Measurements from ENCODE around the gene PVALEF. TPM values are rescaled to one million over a fixed set of nuclear protein-coding genes. Genes with fewer than 3 reads are reported as not detected.

The PVALEF gene
- total RNA-seq, 1 experiment from 2014 or later, result not detected

GRCh38 chr17:81154961-81155360 is 10.3 kb upstream of the PVALEF start:
- no peaks in the 10 kb centered on the region for H3K27me3 ChIP-seq (ENCODE audit: insufficient read depth, low read length)
- H3K9ac ChIP-seq (ENCODE audit: extremely low read depth, insufficient read length, low read length), result no peak overlapping the region
- H3K23me2 ChIP-seq (ENCODE audit: insufficient read length, low read depth, low read length, poor library complexity, severe bottlenecking), result no peaks in the 10 kb centered on the region
- Mint-ChIP-seq H3K4me1 (no peaks in the 10 kb centered on the region), H3K9me3 (no peaks in the 10 kb centered on the region), H3K27me3 (ENCODE audit: low read depth) (0 out of 2 replicates have a peak, but pooled peaks cover 2% of the 10 kb centered on the region), H3K36me3 (ENCODE audit: insufficient read depth in 1 of 3, low read depth in 3 of 3) (no peaks in the 10 kb centered on the region), H3K4me3 (no peak overlapping the region), H3K27ac (peak overlapping the region in 1 of 3 experiments; percentile 4; a peak in 1 of 7 replicates)
- DNase-seq, result no peak
- no peak overlapping the region for H2BK5ac ChIP-seq (ENCODE audit: insufficient read length, low read length)
- no peaks in the 10 kb centered on the region for H3K79me2 ChIP-seq (ENCODE audit: insufficient read depth, low read length)
- no peak overlapping the region for H3K56ac ChIP-seq (ENCODE audit: insufficient read length, low read depth, low read length)
- H3K18ac ChIP-seq (ENCODE audit: insufficient read length, low read depth, low read length), result no peak overlapping the region
- no peak overlapping the region for H2BK15ac ChIP-seq (ENCODE audit: low read depth, low read length)
- no peak overlapping the region for H3K4me2 ChIP-seq (ENCODE audit: insufficient read depth, insufficient read length, low read length)
- H2AFZ ChIP-seq (ENCODE audit: low read length), result no peak overlapping the region
- H2BK120ac ChIP-seq (ENCODE audit: low read depth, low read length, poor library complexity, severe bottlenecking), result no peak overlapping the region
- no peak overlapping the region for H3K27ac ChIP-seq (ENCODE audit: insufficient read length, low read depth, low read length)
- H4K91ac ChIP-seq (ENCODE audit: insufficient read length, low read depth, low read length), result no peak overlapping the region
- H4K20me1 ChIP-seq (ENCODE audit: control insufficient read depth, insufficient read depth, insufficient read length), result no peaks in the 10 kb centered on the region
- H2AK5ac ChIP-seq (ENCODE audit: insufficient read length, low read length), result no peak overlapping the region
- H3K14ac ChIP-seq (ENCODE audit: insufficient read depth, low read length), result no peak overlapping the region
- H4K5ac ChIP-seq (ENCODE audit: insufficient read length, low read depth, low read length), result no peak overlapping the region
- H3T11ph ChIP-seq (ENCODE audit: low read length), result no peak overlapping the region
- H3K79me1 ChIP-seq (ENCODE audit: insufficient read depth, low read depth, low read length, poor library complexity, severe bottlenecking), result no peaks in the 10 kb centered on the region
- no peak overlapping the region for H2BK20ac ChIP-seq (ENCODE audit: low read depth, low read length, poor library complexity, severe bottlenecking)
- TF ChIP-seq CTCF (conservative IDR thresholded peaks at IDR 0.05), result no peak
- no peak overlapping the region for H3K4ac ChIP-seq (ENCODE audit: low read depth, low read length)
- H3K23ac ChIP-seq (ENCODE audit: insufficient read length, low read depth, low read length), result no peak overlapping the region
- no peaks in the 10 kb centered on the region for H3K9me3 ChIP-seq (ENCODE audit: control insufficient read depth, low read depth, low read length)
- no peak overlapping the region for H2BK12ac ChIP-seq (ENCODE audit: insufficient read length, low read depth, low read length)
- no peak overlapping the region for H4K8ac ChIP-seq (replicated peaks; ENCODE audit: insufficient read length, low read depth, low read length)
- no peaks in the 10 kb centered on the region for H3K4me1 ChIP-seq (ENCODE audit: insufficient read depth, low read length)
- no CpG with 5 or more reads among the region's 18 CpGs for WGBS (ENCODE audit: extremely low coverage, insufficient read length, low lambda C conversion rate)

Data from H9 (cell line).